Activated CD4-positive, alpha-beta T cell treated with anti-CD3 and anti-CD28 coated beads, Interleukin-2, amount 50 U/mL, for 4 hours (primary cell): ENCODE results near the gene QRFPR.
A peak's percentile ranks its signal among the peaks of the same experiment; 100 is the strongest.
"Not testable (repeated sequence)": the region's sequence is repeated elsewhere in the genome, so short reads cannot be mapped to it uniquely, and the experiment has no call there.

Experiments used
- DNase-seq, 2 experiments: peaks; one replicate each; pipeline ENCODE4 v3.0.0-alpha.2; 2020

QRFPR gene

DNA sequence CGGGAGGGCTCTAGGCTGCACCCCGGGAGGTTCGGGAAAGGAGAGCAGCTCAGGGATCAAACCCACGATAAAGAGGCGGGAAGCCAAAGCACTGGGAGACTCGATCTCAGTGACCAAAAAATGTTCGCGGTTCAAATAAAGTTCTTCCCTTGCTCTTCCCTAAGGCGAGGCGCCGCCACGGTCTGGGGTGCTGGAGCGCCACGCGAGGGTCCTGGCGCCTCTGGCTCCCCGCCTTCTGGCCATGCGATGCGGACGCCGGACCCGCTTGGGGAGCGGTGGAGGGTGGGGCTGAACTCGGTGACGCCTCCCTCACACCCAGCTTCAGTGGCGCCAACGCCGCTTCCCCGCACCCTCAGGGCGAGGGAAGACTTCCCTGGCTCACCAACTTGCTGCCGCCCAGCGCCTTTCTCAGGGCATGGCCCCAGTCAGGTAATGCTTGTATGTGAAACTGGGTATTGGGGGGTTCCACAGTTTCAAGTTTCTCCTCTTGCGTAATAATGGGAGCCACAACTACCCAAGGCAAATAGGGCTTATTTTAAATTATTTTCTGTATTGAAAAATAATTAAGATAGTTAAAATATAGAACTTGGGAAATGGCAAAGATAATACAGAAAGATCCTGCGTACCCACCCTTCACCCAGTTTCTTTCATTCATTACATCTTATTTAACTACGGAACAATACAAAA lies at the start of gene QRFPR:
Gene QRFPR (minus strand): TSS at position 243 of the 687 bp plus-strand sequence. CDS start 371 bp downstream, outside the sequence.
- DNase-seq, result no peak

DNA sequence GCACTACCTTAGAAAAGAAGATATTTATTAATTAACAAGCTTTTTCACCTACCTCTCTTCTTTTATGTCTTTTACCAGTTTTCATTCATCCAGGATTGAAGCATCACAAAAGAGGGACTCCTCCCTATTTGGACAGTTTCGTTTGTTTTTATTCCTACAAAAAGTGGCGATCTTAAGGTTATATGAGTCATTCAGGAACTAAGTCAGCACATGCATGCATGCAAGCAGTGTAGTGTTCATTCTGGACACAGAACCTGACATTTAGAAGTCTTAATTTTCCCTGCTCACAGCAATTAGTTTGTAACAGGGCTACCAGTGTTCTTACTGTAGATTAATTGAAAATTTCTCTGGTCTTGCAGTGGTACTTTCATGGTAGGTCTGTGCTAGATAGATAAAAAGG lies 47.9 kb upstream of the QRFPR start:
- no peak for DNase-seq

DNA sequence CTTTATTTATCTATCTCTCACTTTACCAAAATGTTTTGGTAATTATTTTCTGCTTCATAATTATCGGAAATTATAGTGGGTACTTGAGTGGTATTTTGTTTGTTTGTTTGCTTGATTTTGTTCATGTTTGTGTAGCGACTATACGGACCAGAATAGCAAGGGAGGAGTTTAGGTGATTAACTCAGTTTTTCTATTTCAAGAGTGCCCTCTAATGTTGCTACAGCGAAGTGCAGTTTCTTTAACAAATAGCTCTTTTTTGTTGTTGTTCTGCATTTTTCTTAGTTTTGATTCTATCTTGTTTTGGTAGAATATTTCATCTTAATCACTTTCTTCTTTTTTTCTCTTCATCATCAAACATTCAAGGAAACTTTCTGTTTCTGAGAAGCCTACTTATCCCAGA lies 40.8 kb upstream of the QRFPR start:
- no peak for DNase-seq

DNA sequence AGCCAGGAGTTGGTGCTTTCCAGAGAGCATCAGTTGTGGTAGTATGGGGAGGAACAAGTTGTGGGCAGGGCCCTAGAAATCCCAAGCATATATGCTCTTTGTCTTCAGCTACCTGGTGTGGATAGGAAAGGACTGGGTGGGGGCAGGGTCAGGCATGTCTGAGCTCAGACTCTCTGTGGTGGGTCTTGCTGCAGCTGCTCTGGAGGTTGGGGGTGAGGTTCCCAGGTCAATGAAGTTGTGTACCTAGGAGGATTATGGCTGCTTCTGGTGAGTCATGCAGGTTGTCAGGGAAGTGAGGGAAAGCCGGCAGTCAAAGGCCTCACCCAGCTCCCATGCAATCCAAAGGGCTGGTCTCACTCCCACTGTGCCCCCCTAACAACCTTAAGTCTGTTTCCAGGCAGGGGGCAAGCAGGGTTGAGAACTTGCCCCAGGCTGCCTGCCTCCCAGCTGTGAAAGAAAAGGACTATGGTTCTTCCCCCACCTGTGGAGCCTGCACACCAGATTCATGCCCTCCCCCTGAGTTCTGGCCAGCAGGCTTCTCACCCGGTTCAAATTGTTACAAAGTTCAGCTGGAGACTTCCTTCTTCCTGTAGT lies 30.4 kb upstream of the QRFPR start:
- no peak for DNase-seq

DNA sequence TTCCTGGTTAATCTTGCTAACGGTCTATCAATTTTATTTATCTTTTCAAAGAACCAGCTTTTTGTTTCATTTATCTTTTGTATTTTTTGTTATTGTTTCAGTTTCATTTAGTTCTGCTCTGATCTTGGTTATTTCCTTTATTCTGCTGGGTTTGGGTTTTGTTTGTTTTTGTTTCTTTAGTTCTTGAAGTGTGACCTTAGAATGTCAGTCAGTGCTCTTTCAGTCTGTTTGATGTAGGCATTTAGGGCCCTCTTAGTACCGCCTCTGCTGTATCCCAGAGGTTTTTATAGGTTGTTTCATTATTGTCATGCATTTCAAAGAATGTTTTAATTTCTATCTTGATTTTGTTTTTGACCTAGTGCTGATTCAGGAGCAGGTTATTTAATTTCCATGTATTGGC lies 27.7 kb upstream of the QRFPR start:
- not testable (repeated sequence) for DNase-seq

DNA sequence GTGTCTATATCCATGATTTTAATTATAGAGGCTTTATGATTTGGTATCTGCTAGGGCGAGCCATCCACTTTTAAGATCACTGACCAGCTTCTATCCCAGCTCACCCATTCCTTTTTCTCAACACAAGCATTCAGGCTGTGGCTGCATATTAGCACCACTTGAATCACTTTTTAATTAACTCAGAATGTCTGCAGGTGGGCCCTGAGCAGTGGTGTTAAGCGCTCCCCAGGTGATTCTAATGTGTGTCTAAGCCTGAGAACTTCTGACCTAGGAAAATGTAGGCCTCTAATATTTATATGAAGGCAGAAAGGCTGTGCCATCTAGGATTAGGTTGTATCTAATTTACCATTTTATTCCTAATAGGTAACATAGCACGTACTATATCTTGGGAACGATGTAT lies 19.8 kb upstream of the QRFPR start:
- DNase-seq, result no peak

DNA sequence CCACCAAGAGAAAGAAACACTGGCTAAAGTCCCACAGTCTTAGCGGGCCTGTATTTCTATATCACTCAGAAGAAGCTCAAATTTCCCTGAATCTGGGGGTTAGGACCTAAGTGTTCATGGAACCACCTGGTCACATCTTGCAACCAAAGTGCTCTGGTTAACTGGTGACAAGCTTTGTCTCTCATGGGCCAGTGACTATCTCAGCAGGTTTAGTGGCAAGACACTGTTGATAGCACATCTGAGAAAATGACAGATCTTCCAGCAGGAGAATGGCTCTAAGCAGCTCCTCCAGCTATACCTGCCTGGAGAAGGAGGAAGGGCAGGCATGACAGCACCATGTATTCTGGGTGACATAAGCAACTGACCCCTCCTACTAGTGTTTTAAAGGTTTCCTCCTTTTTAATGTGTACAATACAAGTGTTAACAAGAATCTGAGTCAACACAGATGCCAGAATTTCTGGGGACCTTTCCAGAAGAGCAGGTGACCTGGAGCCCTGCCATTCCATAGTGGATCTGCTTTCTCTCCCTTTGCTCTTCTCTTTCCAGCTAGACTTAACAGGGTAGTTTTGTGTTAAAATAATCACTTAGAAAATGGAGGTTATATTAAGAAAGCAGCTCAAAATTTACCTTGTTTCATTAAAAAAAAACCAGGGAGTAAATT lies 17.3 kb upstream of the QRFPR start:
- no peak for DNase-seq

DNA sequence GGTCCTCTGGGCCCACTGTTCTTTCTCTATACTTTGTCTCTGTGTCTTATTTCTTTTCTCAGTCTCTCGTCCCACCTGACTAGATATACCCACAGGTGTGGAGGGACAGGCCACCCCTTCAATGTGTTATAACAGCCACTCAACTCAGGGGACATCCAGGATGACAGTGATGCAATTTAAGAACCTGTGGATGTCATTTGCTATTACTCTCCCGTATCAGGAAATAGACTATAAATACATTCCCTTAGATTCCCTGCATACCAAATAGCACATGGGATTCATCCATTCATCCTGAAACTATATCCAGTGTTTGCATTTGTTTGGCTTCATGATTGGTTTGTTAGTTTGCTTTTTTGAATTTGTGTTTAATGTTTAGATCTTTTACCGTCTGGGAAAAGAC lies 16.6 kb upstream of the QRFPR start:
- no peak for DNase-seq

DNA sequence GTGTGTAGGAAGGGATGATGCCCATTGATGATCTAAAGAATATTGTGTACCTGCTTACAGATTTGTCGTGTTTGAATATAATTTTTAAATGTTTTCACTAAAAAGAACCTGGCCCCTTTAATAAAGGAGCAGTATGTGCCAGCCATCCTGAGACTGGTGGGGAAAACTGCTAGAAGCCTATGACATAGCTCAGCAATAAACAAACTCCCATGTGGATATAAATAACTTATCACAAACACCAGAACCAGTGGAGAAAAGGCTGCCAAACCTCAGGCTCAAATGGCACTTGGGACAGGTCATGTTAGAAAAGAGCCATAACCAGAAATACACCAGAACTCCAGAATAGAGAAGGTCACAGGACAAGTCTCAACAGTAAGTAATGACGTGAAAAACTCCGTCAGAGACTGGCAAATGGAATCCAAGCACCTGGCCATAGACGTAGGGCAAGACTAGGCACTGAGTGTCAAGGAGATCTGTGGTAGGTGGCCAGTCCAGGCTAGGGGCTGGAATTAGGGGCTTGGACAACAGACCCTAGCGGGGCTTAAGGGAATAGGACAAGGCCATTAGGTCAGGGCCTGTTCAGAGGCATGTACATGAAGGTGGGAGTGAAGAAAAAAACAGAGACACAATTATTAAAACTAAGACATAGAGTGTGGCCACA lies 11.7 kb upstream of the QRFPR start:
- DNase-seq, result no peak

DNA sequence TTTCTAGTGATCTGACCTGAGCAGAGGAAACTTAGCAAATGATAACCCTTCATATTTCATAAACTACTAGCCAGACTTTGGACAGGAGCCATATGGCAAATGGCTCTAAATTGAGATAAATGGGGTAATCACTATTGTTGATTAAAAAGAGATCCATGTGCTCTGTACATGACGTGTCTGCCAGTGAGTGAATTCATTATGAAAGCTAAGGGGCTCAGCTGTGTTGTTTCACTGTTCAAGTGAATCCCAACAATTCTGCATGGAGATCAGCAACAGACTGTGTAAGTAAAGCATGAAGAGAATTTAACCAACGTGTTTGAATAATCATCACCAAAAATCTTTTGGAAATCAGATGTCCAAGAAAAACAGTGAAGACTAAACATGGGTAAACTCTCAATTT lies 9.5 kb upstream of the QRFPR start:
- DNase-seq, result no peak

DNA sequence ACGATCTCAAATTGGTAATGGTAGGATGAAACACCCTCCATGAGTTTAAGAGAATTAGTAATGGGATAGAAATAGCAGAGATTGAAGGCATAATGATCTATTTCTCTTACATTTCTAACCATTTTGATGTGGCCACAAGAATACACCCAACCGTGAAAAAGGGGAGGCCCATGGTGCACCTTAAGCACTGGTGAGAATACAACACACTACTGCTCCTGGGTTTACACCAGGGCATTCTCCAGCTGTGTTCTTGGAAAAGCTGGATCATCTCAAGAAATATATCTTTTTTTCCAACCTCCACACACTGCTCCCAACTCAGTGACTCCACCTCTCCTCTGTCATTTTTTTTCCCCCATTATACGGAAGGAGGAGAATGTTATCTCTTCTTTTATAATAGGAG lies 1.5 kb downstream of the QRFPR start:
- DNase-seq, result no peak

DNA sequence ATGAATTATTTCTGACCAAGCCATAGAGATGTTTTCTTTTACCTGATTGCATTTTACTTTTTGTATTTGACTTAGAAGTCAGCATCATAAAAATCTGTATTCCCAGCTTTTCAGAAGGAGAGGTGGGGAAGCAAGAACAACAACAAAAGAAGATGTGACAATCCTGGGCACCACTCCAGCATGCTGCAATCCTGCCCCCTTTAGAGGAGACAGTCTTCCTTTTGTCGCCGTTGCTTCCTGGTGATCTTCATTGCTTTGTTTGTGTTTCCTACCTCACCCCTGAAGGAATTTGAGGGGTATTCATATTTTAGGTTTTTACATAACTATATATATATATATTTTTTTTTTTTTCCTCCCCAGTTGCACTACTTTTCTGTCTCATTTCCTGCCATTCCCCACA lies 3.7 kb downstream of the QRFPR start:
- DNase-seq, result no peak

DNA sequence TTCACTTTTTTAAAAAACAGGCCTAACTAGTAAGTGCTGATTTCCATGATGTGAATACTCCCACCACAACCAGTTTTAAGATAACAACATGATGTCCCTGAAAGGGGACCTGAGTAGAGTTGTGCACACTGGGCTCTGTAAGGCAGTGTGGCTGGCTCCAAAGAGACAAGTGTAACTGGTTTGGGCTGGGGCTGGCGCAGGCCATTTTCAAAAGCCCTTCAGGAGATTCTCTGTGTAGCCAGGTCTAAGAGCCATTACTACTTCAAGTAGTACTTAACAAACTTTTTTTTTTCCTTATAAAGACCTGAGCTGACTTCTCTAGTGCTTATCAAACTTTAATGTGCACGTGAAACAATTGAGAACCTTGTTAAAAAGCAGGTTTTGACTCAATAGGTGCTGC lies 4.3 kb downstream of the QRFPR start:
- DNase-seq, result no peak

DNA sequence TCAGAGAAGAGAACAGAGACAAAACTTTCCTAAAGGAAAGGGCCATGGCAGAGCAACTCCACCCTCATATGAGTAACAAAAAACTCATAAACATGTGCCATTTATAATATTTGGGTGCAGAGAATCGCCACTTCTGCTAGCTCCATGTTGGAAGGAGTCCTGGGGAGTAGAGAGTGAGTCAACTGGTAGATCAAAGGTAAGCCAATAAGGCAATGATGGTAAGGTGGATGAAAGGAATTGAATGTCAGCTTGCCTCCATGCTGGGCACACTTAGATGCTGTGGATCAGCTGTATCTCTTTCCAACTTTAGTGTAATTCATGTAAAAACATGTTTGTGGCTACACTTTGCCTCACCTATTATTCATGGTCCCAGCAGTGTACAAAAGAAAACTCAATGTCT lies 4.7 kb downstream of the QRFPR start:
- DNase-seq, result no peak

DNA sequence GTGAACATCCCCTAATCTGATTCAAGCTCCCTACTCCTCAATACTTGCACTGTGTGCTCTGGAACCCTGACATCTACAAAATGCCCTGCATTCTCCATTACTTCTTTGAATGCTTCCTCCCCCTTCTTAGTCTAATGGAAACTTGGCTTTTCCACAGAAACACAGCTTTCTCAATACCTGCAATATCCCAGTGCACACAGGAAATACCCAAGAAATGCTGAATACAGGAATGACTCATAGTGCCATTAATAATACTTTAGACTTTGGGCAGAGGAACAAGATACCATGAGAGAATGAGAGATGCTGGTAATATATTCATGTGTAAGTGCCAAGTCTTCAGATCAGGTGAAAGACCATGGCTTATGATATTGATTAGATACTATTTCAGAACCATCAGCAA lies 5.6 kb downstream of the QRFPR start:
- DNase-seq, result no peak

DNA sequence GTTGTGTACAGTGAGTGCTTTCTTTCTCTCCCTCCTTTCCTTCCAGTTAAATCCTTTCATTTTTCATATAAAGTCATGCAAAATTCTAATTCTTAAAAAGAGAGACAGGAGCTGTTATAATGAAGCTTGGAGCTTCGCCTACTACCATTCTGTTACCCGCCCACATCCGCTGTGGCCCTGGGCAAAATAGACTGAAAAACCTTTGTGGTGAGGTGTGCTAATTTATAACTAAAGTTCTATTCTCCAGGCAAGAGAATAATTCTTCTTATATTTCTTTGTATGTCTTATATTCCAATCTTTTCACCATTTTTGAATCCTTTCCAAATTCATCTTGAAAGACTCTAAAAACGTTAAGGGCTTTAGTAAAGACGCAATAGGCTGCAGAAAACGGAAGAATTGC lies 7.0 kb downstream of the QRFPR start:
- no peak for DNase-seq

DNA sequence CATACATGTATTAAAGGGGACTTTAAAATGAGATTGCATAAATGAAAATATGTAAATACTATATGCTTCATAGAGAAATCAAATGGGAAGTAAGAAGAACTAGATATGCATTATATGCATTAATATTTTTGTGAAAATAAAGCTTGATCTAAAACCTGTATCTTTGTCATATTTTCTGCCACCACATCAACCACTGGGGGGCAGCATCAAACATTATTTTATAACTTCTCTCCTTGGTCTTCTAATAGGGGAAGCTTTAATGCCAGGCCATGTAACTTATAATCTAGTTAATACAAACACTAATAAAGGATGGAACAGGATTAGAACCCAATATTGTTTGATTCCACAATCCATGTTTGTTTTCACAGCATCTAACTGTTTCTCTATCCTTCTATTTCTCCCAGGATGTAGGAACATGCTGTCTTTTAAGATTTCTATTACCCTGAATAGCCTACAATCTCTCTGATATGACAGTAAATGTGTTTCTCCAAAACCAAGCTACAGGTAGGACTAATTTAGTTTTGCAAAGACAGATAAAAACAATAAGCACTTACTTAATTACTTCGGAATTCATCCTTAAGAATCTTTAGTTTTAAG lies 10.0 kb downstream of the QRFPR start:
- peak; percentile 6 to 15 for DNase-seq

DNA sequence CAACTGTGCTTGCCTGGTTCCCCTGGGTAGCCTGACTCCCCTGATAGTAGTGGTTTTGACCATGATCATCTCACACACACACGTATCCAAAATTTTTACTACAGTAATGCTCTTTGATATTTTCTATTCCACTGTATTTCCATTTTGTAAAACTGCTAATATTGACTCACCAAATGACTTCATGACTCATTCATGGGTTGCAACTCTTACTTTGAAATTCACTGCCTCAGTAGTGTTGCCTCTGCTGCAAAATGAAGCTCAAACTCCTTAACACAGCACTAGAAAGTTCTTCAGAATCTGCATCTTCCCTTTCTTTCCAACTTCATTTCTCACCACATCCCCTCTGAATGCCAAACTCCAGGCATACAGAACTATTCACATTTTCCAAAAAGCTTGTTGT lies 20.3 kb downstream of the QRFPR start:
- DNase-seq, result no peak

DNA sequence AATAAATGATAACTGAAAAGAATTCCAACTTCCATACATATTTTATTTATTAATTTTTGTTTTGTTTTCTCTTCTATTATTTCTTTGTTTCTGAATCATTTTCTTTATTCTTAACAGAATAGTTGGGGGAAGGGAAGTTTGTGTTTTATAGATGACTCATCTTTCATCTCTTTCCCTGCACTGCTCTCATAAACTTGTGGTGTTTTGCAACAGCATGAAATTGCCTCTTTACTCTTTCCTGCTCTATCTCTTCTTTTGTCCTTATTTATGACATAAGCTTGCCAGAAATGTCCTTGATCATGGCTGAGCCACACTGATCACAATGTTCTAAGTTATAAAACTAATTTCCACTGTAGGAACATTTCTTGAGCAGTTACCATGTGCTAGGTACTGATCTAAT lies 22.3 kb downstream of the QRFPR start:
- DNase-seq, result no peak

DNA sequence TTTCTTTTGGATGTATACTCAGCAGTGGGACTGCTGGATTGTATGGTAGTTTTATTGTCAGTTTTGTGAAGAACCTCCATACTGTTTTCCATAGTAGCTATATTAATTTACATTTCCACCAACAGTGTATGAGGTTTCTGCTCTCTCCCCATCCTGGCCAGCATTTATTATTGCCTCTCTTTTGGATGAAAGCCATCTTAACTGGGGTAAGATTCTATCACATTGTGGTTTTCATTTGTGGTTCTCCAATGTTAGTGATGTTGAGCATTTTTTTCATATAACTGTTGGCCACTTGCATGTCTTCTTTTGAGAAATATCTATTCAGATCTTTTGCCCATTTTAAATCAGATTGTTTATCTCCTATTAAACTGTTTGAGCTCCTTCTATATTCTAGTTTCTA lies 27.6 kb downstream of the QRFPR start:
- DNase-seq, result no peak

DNA sequence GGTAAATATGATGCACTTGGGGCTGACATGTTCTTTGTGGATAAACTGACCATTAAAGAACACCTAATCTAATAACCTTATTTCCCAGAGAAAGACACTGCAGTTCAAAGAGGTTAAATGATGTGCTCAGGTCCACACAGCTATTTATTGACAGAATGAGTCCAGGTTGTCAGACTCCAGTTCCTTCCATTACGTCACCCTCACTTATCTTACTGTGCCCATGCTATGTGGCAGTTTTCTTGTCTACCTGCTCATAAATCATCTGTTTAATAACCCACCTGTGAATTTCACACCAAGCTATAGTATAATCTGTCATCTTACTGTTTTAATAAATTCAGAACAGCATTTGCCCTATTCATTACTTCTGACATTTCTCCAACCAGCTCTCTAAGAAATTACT lies 36.7 kb downstream of the QRFPR start:
- no peak for DNase-seq

DNA sequence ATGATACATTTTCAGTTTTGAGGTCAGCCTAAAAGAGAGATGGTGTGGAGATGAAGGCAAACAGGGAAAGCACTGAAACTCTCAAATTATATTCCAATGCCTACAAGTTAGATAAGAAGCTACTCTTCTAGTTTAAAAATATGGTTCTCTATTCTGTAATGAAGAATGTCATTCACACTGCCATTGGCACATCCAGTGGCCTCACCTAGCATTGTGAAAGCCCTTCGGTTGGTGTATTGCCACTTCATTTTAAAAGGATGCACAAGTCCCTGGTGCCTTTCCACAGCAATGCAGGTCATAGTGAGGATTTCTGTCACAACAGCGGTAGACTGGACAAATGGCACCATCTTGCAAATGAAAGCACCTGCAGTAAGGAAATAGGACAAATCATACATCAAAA lies 40.6 kb downstream of the QRFPR start:
- DNase-seq, result no peak

DNA sequence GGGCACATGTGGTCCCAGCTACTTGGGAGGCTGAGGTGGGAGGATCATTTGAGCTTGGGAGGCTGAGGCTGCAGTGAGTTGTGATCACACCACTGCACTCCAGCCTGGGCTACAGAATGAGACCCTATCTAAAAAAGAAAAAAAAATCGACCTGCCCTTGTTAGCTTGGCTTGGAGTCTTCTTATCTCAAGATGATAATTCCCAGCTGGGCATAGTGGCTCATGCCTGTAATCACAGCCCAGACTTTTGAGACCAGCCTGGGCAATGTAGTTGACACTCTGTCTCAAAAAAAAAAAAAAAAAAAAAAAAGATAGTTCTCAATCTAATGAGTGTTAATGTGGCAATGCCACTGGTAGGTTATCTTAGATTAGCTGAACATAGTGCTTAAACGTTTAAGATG lies 41.0 kb downstream of the QRFPR start:
- DNase-seq, result no peak

DNA sequence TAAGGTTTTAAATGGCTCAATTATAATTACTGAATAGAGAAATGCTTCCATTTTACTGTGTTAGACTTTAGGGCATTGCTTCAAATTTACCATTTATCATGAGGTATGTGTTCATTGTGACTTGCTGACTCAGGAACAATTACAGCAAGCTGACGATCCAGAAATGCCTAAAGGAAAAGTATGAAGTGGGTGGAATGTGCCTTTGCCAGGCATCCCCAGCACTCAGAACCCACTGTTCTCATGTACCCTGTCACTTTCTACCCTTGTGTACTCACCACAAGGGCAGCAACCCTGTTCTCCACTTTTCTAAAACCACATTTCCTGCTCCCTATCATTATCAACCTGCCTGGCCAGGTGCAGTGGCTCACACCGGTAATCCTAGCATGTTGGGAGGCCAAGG lies 41.5 kb downstream of the QRFPR start:
- no peak for DNase-seq
